Fibroblast of lung (primary cell): ENCODE data around the gene ATP6V0E2. TPM values are rescaled to one million over a fixed set of nuclear protein-coding genes. Genes with fewer than 3 reads are reported as not detected.

Experiments used
- DNase-seq, 2 donors: peaks; one replicate each; pipeline versions ENCODE4 v3.0.0 to v3.0.0-alpha.2; 2010; ENCODE audit warnings: low read depth in 2 of 2
- H2AFZ ChIP-seq: 2 replicates; pipeline ENCODE4 v1.5.1; 2012; ENCODE audit warnings: low read length, control low read depth, inconsistent platforms
- H3K27ac ChIP-seq: 2 replicates; pipeline ENCODE4 v1.5.1; 2011; ENCODE audit warnings: low read length, control low read depth; ENCODE audit not compliant: insufficient read depth
- H3K27me3 ChIP-seq: 2 replicates; pipeline ENCODE4 v1.5.1; 2011; ENCODE audit warnings: mild to moderate bottlenecking, low read length; ENCODE audit not compliant: control insufficient read depth, insufficient read depth
- H3K36me3 ChIP-seq: 2 replicates; pipeline ENCODE4 v1.5.1; 2011; ENCODE audit warnings: low read length; ENCODE audit not compliant: control insufficient read depth, insufficient read depth
- H3K4me1 ChIP-seq: 2 replicates; pipeline ENCODE4 v1.5.1; 2011; ENCODE audit warnings: low read length; ENCODE audit not compliant: control insufficient read depth, insufficient read depth; ENCODE audit errors: extremely low read depth
- H3K4me2 ChIP-seq: 2 replicates; pipeline ENCODE4 v1.5.1; 2011; ENCODE audit warnings: low read length, control low read depth; ENCODE audit not compliant: insufficient read depth; ENCODE audit errors: extremely low read depth
- H3K4me3 ChIP-seq, 4 experiments: fragments of 200-600 bp in 1 of 4; sonication (generic) in 1 of 4; replicated peaks in 1 of 4; 2 replicates each; pipeline ENCODE4 v1.5.1; 2011 to 2016; ENCODE audit warnings: low read length in 4 of 4, low read depth in 3 of 4, mild to moderate bottlenecking in 3 of 4, control low read depth in 2 of 4, inconsistent platforms in 1 of 4, mixed read lengths in 1 of 4; ENCODE audit not compliant: insufficient read depth in 1 of 4; ENCODE audit errors: control extremely low read depth in 1 of 4
- H3K79me2 ChIP-seq: 2 replicates; pipeline ENCODE4 v1.5.1; 2012; ENCODE audit warnings: mild to moderate bottlenecking, low read length, inconsistent platforms; ENCODE audit not compliant: control insufficient read depth, insufficient read depth
- H3K9ac ChIP-seq: 2 replicates; pipeline ENCODE4 v1.5.1; 2011; ENCODE audit warnings: mild to moderate bottlenecking, low read length, control low read depth; ENCODE audit not compliant: insufficient read depth
- H3K9me3 ChIP-seq: 2 replicates; pipeline ENCODE4 v1.5.1; 2012; ENCODE audit warnings: low read depth, low read length; ENCODE audit not compliant: control insufficient read depth, insufficient read depth
- H4K20me1 ChIP-seq: 2 replicates; pipeline ENCODE4 v1.5.1; 2011; ENCODE audit warnings: low read length; ENCODE audit not compliant: control insufficient read depth, insufficient read depth; ENCODE audit errors: extremely low read depth
- EZH2 ChIP-seq: IDR thresholded peaks from 2 replicates; pipeline ENCODE4 v1.5.1; 2012; ENCODE audit warnings: low read length, control low read depth, mild to moderate bottlenecking; ENCODE audit errors: missing control alignments
- polyA plus RNA-seq, 2 donors: library from polyadenylated mRNA; depleted of rRNA in 1 of 2; stranded (reverse) in 1 of 2; unstranded in 1 of 2; fragments of >200 nt; gene quantifications; 2 replicates each; pipeline ENCODE4 v1.2.1, GENCODE V29; 2011 to 2012; ENCODE audit warnings: missing spikeins in 1 of 2
- total RNA-seq: library from RNA; depleted of rRNA; stranded (reverse); fragments of >200 nt; gene quantifications from 2 replicates; pipeline ENCODE4 v1.2.1, GENCODE V29; 2014
- TF ChIP-seq, protein P1 (sequence below), 2 donors: IDR thresholded peaks in 1 of 2; conservative IDR thresholded peaks in 1 of 2; 1 replicate in 1 of 2; 2 replicates in 1 of 2; pipeline ENCODE4 v1.5.1; 2011 to 2012; ENCODE audit warnings: low read length in 2 of 2, control low read depth in 1 of 2, inconsistent platforms in 1 of 2, low read depth in 1 of 2, mild to moderate bottlenecking in 1 of 2

ATP6V0E2 gene
- total and polyA plus RNA-seq, 2 donors (not counting 1 experiment from before 2014, with no cell fraction given): 14.3 to 22.6 TPM

DNA sequence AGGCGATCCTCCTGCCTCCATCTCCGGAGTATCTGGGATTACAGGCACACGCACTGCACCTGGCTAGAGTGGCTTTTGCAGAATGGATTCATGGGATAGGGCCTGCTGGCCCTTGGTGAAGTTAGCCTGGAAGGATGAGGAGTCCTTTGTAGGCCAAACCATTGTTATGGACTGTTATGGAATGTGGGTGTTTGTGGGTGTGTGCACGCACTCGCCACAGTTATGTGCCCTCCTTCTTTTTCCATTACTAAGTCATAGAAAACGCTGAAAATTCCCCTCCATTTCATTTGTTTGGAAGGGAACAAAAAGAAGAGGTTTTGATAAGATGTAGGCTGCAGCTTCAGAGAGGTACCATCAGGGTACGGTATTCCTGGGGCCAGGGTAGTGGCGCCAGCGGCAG, 20.6 kb upstream of the ATP6V0E2 start:
- no peaks in the 10 kb centered on the region for H3K9me3 ChIP-seq
- TF ChIP-seq EZH2: no peak
- TF ChIP-seq, protein P1, sequence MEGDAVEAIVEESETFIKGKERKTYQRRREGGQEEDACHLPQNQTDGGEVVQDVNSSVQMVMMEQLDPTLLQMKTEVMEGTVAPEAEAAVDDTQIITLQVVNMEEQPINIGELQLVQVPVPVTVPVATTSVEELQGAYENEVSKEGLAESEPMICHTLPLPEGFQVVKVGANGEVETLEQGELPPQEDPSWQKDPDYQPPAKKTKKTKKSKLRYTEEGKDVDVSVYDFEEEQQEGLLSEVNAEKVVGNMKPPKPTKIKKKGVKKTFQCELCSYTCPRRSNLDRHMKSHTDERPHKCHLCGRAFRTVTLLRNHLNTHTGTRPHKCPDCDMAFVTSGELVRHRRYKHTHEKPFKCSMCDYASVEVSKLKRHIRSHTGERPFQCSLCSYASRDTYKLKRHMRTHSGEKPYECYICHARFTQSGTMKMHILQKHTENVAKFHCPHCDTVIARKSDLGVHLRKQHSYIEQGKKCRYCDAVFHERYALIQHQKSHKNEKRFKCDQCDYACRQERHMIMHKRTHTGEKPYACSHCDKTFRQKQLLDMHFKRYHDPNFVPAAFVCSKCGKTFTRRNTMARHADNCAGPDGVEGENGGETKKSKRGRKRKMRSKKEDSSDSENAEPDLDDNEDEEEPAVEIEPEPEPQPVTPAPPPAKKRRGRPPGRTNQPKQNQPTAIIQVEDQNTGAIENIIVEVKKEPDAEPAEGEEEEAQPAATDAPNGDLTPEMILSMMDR (conservative IDR thresholded peaks at IDR 0.05 in 1 of 2, IDR thresholded peaks at IDR 0.05 in 1 of 2; ENCODE audit: low read depth in 1 of 2, low read length in 2 of 2): no peak
- no peak overlapping the region for H3K27ac ChIP-seq
- no peak overlapping the region for H3K4me2 ChIP-seq
- H3K4me3 ChIP-seq: no peak overlapping the region
- peak in 1 of 2 donors; percentile 86 for DNase-seq
- H3K27me3 ChIP-seq: no peaks in the 10 kb centered on the region
- H3K4me1 ChIP-seq: peaks cover 5% of the 10 kb centered on the region
- H3K79me2 ChIP-seq: no peaks in the 10 kb centered on the region
- H3K9ac ChIP-seq: no peak overlapping the region
- H4K20me1 ChIP-seq: no peaks in the 10 kb centered on the region
- no peak overlapping the region for H2AFZ ChIP-seq
- no peaks in the 10 kb centered on the region for H3K36me3 ChIP-seq

DNA sequence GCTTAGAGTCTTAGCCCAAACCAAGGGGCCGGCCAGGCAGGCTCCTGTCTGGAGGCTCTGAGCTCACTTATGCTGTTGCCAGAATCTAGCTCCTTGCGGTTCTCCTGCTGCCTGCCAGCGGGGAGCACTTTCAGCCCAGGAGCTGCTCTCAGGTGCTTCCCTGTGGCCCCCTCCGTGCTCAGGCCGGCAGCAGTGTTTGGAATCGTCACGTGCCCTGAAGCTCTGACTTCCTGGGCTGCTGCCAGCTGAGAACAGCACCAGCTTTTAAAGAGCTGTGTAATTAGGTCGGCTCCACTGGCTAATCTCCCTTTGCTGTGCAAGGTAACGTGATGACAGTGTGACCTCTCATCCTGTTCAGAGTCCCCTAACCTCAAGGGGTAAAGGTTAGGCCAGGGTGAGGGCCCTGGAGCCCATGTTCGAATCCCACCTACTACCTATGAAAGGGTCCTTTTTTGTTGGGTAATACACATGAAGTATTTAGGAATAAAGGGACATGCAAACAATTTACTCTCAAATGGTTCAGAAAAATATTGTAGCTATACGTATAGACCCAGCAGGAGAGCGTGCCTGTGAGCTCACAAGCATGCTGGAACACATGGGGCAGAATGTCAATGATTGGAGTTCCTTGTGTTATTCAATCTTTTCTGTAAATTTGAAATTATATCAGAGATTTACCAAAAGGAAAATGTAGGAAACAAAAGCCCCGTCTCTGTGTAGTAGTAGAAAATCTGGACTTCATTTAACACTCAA, 19.0 kb upstream of the ATP6V0E2 start:
- Histone ChIP-seq H3K27me3 (no peaks in the 10 kb centered on the region), H3K4me2 (no peak overlapping the region), H3K4me3 (no peak overlapping the region), H4K20me1 (no peaks in the 10 kb centered on the region), H2AFZ (no peak overlapping the region), H3K79me2 (no peaks in the 10 kb centered on the region), H3K27ac (no peak overlapping the region), H3K9ac (no peak overlapping the region), H3K9me3 (no peaks in the 10 kb centered on the region), H3K4me1 (peaks cover 5% of the 10 kb centered on the region), H3K36me3 (no peaks in the 10 kb centered on the region)
- DNase-seq: peak; percentile 51 to 62
- TF ChIP-seq, protein P1 (conservative IDR thresholded peaks at IDR 0.05 in 1 of 2, IDR thresholded peaks at IDR 0.05 in 1 of 2; ENCODE audit: low read depth in 1 of 2, low read length in 2 of 2): no peak
- TF ChIP-seq EZH2: no peak

DNA sequence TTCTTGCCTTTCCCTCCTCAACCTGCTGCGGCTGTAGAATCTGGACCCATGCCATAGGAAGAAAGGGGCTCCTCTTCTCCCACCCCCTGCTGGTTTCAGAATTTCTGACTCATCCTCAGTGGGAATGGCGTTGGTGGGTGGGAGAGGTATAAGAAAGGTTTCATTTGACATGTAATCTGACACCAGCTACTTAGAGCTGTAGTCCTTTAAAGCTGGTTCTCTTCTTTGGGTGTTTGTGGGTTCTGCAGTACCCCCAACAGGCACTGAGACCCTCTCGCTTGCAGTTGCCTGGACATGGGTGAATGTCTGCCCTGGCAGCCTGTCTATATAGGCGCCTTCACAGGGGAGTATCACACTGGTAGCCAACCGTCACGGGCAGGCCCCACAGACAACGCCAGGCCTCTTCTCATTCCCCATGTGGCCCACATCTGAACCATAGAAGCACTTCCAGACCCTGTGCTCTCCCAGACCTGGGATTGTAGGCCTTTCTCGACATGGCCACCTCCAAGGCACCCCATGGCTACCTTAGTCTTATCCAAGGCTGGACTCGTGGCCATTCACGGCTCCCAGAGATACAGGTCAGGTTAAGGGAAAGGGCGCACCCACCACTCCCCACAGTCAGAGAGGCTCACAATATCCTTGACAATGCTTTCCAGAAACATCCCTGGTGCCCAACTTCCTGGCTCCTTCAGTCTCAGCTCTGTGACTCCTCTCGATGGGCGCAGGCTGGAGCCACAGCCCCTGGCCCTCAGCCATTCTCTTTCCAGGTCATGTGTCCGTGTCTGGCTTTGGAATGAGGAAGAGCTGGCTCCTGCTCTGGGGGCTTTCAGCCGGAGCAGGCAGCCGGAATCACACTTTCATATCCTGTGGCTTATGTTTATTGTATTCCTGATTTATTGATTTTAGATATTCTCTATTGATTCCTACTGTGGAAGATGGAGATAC, 18.1 kb upstream of the ATP6V0E2 start:
- Histone ChIP-seq H4K20me1 (no peaks in the 10 kb centered on the region), H3K9me3 (no peaks in the 10 kb centered on the region), H3K4me1 (peaks cover 5% of the 10 kb centered on the region), H3K27ac (no peak overlapping the region), H3K79me2 (no peaks in the 10 kb centered on the region), H3K4me3 (no peak overlapping the region), H3K36me3 (no peaks in the 10 kb centered on the region), H3K4me2 (no peak overlapping the region), H3K9ac (no peak overlapping the region), H2AFZ (no peak overlapping the region), H3K27me3 (no peaks in the 10 kb centered on the region)
- TF ChIP-seq, protein P1 (conservative IDR thresholded peaks at IDR 0.05 in 1 of 2, IDR thresholded peaks at IDR 0.05 in 1 of 2; ENCODE audit: low read depth in 1 of 2, low read length in 2 of 2): no peak
- no peak for TF ChIP-seq EZH2
- DNase-seq: peak; percentile 75 to 91
